K562 (cell line): ENCODE data around the gene NECTIN1. TPM values are rescaled to one million over a fixed set of nuclear protein-coding genes. Genes with fewer than 3 reads are reported as not detected.

Experiments used
- ATAC-seq: fragments of 200-7000 bp; cut with Tn5 transposase; 3 replicates; pipeline ENCODE4 v1.9.1; 2020; ENCODE audit warnings: moderate library complexity
- BruUV-seq: library from RNA; stranded (reverse); fragments of 400-500 nt; replicated peaks from 2 replicates; lab custom pipeline; 2021; lab: Mats Ljungman, UMichigan
- CTCF ChIA-PET: fragments of 300-600 bp; formaldehyde crosslinking; extraction: SDS; loops from one replicate; lab custom pipeline; 2021; ENCODE audit warnings: low intra/inter-chr PET ratio; lab: Yijun Ruan, JAX
- POLR2A ChIA-PET: fragments of 300-600, 350-650 bp; sonication (Branson Sonifier 250); formaldehyde crosslinking; extraction: SDS; loops from one replicate; lab custom pipeline; 2021; ENCODE audit warnings: antibody characterized with exemption, inconsistent platforms; lab: Yijun Ruan, JAX
- DNase-seq, 4 experiments: peaks; one replicate each; pipeline versions ENCODE4 v3.0.0 to v3.0.0-alpha.2; 2011 to 2018; ENCODE audit warnings: low spot score in 3 of 4, mixed read lengths in 3 of 4; ENCODE audit errors: extremely low read depth in 1 of 4
- FAIRE-seq: peaks from 2 replicates; lab custom pipeline; 2011; peaks lifted over from hg19 to GRCh38; lab: Jason Lieb, UNC
- H2AFZ ChIP-seq: 2 replicates; pipeline ENCODE4 v1.6.0; 2011; ENCODE audit warnings: low read depth, low read length, control low read depth, inconsistent platforms
- H3K27ac ChIP-seq: fragments of 200-600 bp; 3 replicates; pipeline ENCODE4 v1.8.0; 2011; ENCODE audit warnings: low read depth, mild to moderate bottlenecking, control low read depth, inconsistent platforms, low read length, moderate library complexity, mixed read lengths; ENCODE audit errors: extremely low read depth
- H3K27me3 ChIP-seq, 2 experiments: fragments of 300-600 bp in 1 of 2; 2 replicates in 1 of 2; 3 replicates in 1 of 2; pipeline versions ENCODE4 v1.6.0 to v1.8.0; 2011; ENCODE audit warnings: inconsistent platforms in 2 of 2, low read length in 2 of 2, mild to moderate bottlenecking in 1 of 2, mixed read lengths in 1 of 2, moderate library complexity in 1 of 2; ENCODE audit not compliant: control insufficient read depth in 2 of 2, insufficient read depth in 2 of 2
- H3K36me3 ChIP-seq: fragments of 300-600 bp; 3 replicates; pipeline ENCODE4 v1.8.0; 2011; ENCODE audit warnings: mild to moderate bottlenecking, low read length, inconsistent platforms; ENCODE audit not compliant: control insufficient read depth, insufficient read depth
- H3K4me1 ChIP-seq, 2 experiments: fragments of 200-600 bp in 1 of 2; replicated peaks in 1 of 2; 2 replicates in 1 of 2; 3 replicates in 1 of 2; pipeline versions ENCODE4 v1.5.1 to v1.8.0; 2011; ENCODE audit warnings: inconsistent platforms in 2 of 2, low read length in 2 of 2, mild to moderate bottlenecking in 1 of 2, mixed read lengths in 1 of 2, moderate library complexity in 1 of 2; ENCODE audit not compliant: control insufficient read depth in 2 of 2, insufficient read depth in 2 of 2
- H3K4me2 ChIP-seq: 2 replicates; pipeline ENCODE4 v1.6.1; 2011; ENCODE audit warnings: low read length, control low read depth, inconsistent platforms, mixed read lengths; ENCODE audit not compliant: insufficient read depth
- H3K4me3 ChIP-seq: fragments of 200-600 bp; sonication (generic), shearing (Covaris generic); 2 replicates; pipeline ENCODE4 v1.5.1; 2016; ENCODE audit warnings: control low read depth, inconsistent platforms
- H3K79me2 ChIP-seq: fragments of 200-600 bp; 3 replicates; pipeline ENCODE4 v1.8.0; 2011; ENCODE audit warnings: low read length, inconsistent platforms; ENCODE audit not compliant: control insufficient read depth, insufficient read depth
- H3K9ac ChIP-seq, 2 experiments: 2 replicates each; pipeline versions ENCODE4 v1.6.0 to v1.6.1; 2011; ENCODE audit warnings: low read depth in 2 of 2, low read length in 2 of 2, control low read depth in 1 of 2, inconsistent platforms in 1 of 2, mild to moderate bottlenecking in 1 of 2, mixed read lengths in 1 of 2; ENCODE audit not compliant: insufficient read depth in 1 of 2
- H3K9me1 ChIP-seq: one replicate; pipeline ENCODE4 v1.6.0; 2011; ENCODE audit warnings: inconsistent platforms, mild to moderate bottlenecking, low read length, moderate library complexity; ENCODE audit not compliant: control insufficient read depth, insufficient read depth
- H3K9me3 ChIP-seq: replicated peaks from 2 replicates; pipeline ENCODE4 v1.5.1; 2011; ENCODE audit warnings: low read depth, low read length, inconsistent platforms; ENCODE audit not compliant: control insufficient read depth, insufficient read depth
- H4K20me1 ChIP-seq: replicated peaks from 2 replicates; pipeline ENCODE4 v1.6.1; 2011; ENCODE audit warnings: low read length, inconsistent platforms, mixed read lengths; ENCODE audit not compliant: control insufficient read depth, insufficient read depth
- EGR1 ChIP-seq: fragments of 450-650 bp; conservative IDR thresholded peaks from 2 replicates; pipeline ENCODE4 v1.6.1; 2017; ENCODE audit warnings: mild to moderate bottlenecking
- FOXK2 ChIP-seq, 2 experiments: fragments of 450-650 bp; IDR thresholded peaks in 1 of 2; conservative IDR thresholded peaks in 1 of 2; 2 replicates each; pipeline ENCODE4 v1.6.1; 2016; ENCODE audit warnings: low read depth in 2 of 2, mild to moderate bottlenecking in 1 of 2
- GABPB2 ChIP-seq: fragments of 250-450 bp; sonication (Bioruptor Pico); conservative IDR thresholded peaks from 2 replicates; pipeline ENCODE4 v1.5.1; 2021; ENCODE audit warnings: mild to moderate bottlenecking
- GATAD2B ChIP-seq: fragments of 450-650 bp; IDR thresholded peaks from 2 replicates; pipeline ENCODE4 v1.6.1; 2017; ENCODE audit warnings: mild to moderate bottlenecking, borderline replicate concordance
- MYBL2 ChIP-seq, 2 experiments: fragments of 450-650 bp in 1 of 2; sonication (generic) in 1 of 2; formaldehyde crosslinking in 1 of 2; IDR thresholded peaks; 2 replicates each; pipeline versions ENCODE4 v1.6.1 to v1.8.1; 2017 to 2022; ENCODE audit warnings: borderline replicate concordance in 1 of 2, inconsistent platforms in 1 of 2, low read depth in 1 of 2, mild to moderate bottlenecking in 1 of 2, missing genetic modification reagents in 1 of 2, moderate library complexity in 1 of 2
- NFXL1 ChIP-seq: fragments of 450-650 bp; formaldehyde crosslinking; IDR thresholded peaks from 2 replicates; pipeline ENCODE4 v1.4.0; 2021; ENCODE audit warnings: mild to moderate bottlenecking
- SMAD3 ChIP-seq: fragments of 450-650 bp; formaldehyde crosslinking; conservative IDR thresholded peaks from 2 replicates; pipeline ENCODE4 v1.4.0; 2020; ENCODE audit warnings: mild to moderate bottlenecking
- SMAD4 ChIP-seq: fragments of 250-450 bp; sonication (Bioruptor Pico); conservative IDR thresholded peaks from 2 replicates; pipeline ENCODE4 v1.8.0; 2021; ENCODE audit warnings: inconsistent platforms, mild to moderate bottlenecking, moderate library complexity
- TCF7L2 ChIP-seq: fragments of 150-350 bp; IDR thresholded peaks from 2 replicates; pipeline ENCODE4 v1.6.1; 2016; ENCODE audit warnings: low read depth, mild to moderate bottlenecking, low read length, moderate library complexity
- U2AF1 ChIP-seq: fragments of 200-400 bp; formaldehyde crosslinking; optimal IDR thresholded peaks from 2 replicates; pipeline ENCODE3; 2017; ENCODE audit warnings: mild to moderate bottlenecking, low read depth, low read length, moderate library complexity
- ZNF184 ChIP-seq: sonication (generic); formaldehyde crosslinking; IDR thresholded peaks from 2 replicates; pipeline ENCODE4 v1.5.0; 2020; ENCODE audit warnings: missing genetic modification reagents
- WGBS: fragments of 100-300 bp; shearing (Covaris generic); methylation state at CpG from one replicate; pipeline ENCODE4 v1.1.6; 2016; ENCODE audit warnings: low coverage, mixed read lengths; ENCODE audit not compliant: insufficient coverage; ENCODE audit errors: missing lambda C conversion rate; 5-methylcytosine and 5-hydroxymethylcytosine counted together
- in situ Hi-C: fragments of 300-500 bp; cut with MboI; formaldehyde crosslinking; loops from 4 replicates; pipeline ENCODE4 v1.15.0; 2018; ENCODE audit warnings: inconsistent platforms, mixed read lengths
- intact Hi-C: fragments of 100-400 bp; cut with micrococcal nuclease; formaldehyde crosslinking; loops from 2 replicates; pipeline ENCODE4 v1.14.2; 2022
- polyA plus RNA-seq, 8 experiments: library from polyadenylated mRNA; depleted of rRNA in 4 of 8; stranded (reverse) in 5 of 8; unstranded in 3 of 8; fragments of >200 nt; fragmentation: Nextera tagmentation in 2 of 8; fragmentation: Illumina TruSeq in 1 of 8; extraction: Ambion mirVana in 2 of 8; extraction: Trizol in 1 of 8; gene quantifications; 2 replicates each; pipeline versions ENCODE4 v1.2.1 to v1.2.3, GENCODE V29; 2011 to 2014; ENCODE audit warnings: inconsistent platforms in 1 of 8, missing spikeins in 1 of 8
- total RNA-seq, 7 experiments: library from RNA; depleted of rRNA in 6 of 7; stranded (reverse); fragments of >200 nt in 6 of 7; fragmentation: Illumina TruSeq in 2 of 7; extraction: Trizol in 2 of 7; gene quantifications; 2 replicates each; pipeline versions ENCODE4 v1.2.1 to v1.2.3, GENCODE V29; 2011 to 2021; ENCODE audit warnings: low replicate concordance in 1 of 7
- TF ChIP-seq, protein P1 (sequence below): fragments of 200-800 bp; sonication (Bioruptor generic); IDR thresholded peaks from 2 replicates; pipeline ENCODE4 v1.6.1; 2016; ENCODE audit warnings: missing genetic modification characterization, missing compliant biosample characterization
- TF ChIP-seq, protein P2 (sequence below), 2 experiments: IDR thresholded peaks; 2 replicates each; pipeline ENCODE4 v1.6.1; 2012; ENCODE audit warnings: improper control_type of control experiment in 2 of 2, low read depth in 2 of 2, low read length in 2 of 2, borderline replicate concordance in 1 of 2

The NECTIN1 gene
- total and polyA plus RNA-seq, 9 of the 15 experiments (the other 6 are each of a cell fraction or from before 2014, with no cell fraction given): 0.09 to 0.53 (median 0.23) TPM; not detected in 2

DNA sequence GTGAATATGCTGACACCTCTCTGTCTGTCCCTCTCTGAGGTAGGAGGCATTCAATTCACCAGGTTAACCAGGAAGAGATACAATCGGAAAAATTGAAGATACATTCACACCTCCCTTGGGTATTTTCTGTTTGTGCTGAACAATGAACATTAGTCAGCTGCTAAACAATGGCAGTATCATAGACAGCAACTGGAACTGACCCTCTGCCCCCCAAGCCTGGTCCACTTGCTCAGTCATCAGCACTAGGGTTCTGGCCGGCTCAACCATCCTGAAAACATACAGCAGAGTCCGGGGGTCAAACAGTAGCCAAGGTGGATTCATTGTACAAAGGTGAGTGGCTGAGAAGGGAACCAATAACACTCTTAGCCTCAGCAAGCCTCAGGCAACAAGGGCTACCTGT, 4.0 kb downstream of the NECTIN1 start (continued):
- TF ChIP-seq, protein P1, sequence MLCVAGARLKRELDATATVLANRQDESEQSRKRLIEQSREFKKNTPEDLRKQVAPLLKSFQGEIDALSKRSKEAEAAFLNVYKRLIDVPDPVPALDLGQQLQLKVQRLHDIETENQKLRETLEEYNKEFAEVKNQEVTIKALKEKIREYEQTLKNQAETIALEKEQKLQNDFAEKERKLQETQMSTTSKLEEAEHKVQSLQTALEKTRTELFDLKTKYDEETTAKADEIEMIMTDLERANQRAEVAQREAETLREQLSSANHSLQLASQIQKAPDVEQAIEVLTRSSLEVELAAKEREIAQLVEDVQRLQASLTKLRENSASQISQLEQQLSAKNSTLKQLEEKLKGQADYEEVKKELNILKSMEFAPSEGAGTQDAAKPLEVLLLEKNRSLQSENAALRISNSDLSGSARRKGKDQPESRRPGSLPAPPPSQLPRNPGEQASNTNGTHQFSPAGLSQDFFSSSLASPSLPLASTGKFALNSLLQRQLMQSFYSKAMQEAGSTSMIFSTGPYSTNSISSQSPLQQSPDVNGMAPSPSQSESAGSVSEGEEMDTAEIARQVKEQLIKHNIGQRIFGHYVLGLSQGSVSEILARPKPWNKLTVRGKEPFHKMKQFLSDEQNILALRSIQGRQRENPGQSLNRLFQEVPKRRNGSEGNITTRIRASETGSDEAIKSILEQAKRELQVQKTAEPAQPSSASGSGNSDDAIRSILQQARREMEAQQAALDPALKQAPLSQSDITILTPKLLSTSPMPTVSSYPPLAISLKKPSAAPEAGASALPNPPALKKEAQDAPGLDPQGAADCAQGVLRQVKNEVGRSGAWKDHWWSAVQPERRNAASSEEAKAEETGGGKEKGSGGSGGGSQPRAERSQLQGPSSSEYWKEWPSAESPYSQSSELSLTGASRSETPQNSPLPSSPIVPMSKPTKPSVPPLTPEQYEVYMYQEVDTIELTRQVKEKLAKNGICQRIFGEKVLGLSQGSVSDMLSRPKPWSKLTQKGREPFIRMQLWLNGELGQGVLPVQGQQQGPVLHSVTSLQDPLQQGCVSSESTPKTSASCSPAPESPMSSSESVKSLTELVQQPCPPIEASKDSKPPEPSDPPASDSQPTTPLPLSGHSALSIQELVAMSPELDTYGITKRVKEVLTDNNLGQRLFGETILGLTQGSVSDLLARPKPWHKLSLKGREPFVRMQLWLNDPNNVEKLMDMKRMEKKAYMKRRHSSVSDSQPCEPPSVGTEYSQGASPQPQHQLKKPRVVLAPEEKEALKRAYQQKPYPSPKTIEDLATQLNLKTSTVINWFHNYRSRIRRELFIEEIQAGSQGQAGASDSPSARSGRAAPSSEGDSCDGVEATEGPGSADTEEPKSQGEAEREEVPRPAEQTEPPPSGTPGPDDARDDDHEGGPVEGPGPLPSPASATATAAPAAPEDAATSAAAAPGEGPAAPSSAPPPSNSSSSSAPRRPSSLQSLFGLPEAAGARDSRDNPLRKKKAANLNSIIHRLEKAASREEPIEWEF (CRISPR knock-in tag): no peak
- no peak for TF ChIP-seq GATAD2B
- no peak for TF ChIP-seq NFXL1
- TF ChIP-seq, all 486 proteins: peak for 0

DNA sequence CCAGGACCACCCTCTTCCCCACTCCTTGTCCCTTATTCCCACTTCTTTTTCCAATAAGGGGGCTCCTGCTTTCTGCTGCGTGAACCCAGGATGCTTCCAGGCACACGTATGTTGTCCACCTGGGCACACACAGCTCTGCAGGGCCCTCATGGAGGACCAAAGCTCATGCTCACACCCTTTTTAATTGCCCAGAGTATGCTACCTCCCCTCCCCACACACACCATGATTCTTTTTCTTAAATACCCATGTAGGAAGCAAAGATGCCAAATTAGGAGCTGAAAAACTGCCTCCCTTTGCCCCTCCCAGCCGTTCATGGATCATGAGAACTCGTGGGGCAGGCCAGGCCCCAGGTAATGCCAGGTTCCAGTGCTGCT, 5.1 kb downstream of the NECTIN1 start:
- Histone ChIP-seq H3K9me1 (no peaks in the 10 kb centered on the region), H3K4me3 (no peak overlapping the region), H3K9ac (no peak overlapping the region), H3K79me2 (no peaks in the 10 kb centered on the region), H3K27me3 (peaks cover 19 to 80% of the 10 kb centered on the region in 2 experiments; a peak in 4 of 5 replicates), H3K4me2 (no peak overlapping the region), H3K36me3 (no peaks in the 10 kb centered on the region), H2AFZ (no peak overlapping the region), H3K4me1 (peaks cover 0 to 17% of the 10 kb centered on the region in 2 experiments; a peak in 2 of 5 replicates), H4K20me1 (peaks cover 6% of the 10 kb centered on the region; the same call in 1 of the 2 replicates), H3K27ac (no peak overlapping the region), H3K9me3 (no peaks in the 10 kb centered on the region)
- no peak for FAIRE-seq
- whole genome bisulfite sequencing: 0% methylated on average over 4 of the region's 4 CpGs
- ChIA-PET CTCF (no interaction called here), POLR2A (interaction anchor here (1.0 kb wide), 1 partner anchor 14 kb away, joined by 3 read pairs; no protein-coding TSS in a partner anchor)
- in situ Hi-C loops: no loop called here
- intact Hi-C loops: no loop called here
- ATAC-seq: no peak
- no peak for DNase-seq
- BruUV-seq: no TSS peak
- TF ChIP-seq TCF7L2: no peak
- no peak for TF ChIP-seq U2AF1
- TF ChIP-seq FOXK2 (conservative IDR thresholded peaks at IDR 0.05 in 1 of 2, IDR thresholded peaks at IDR 0.05 in 1 of 2; ENCODE audit: low read depth in 2 of 2): no peak
- no peak for TF ChIP-seq SMAD4
- TF ChIP-seq, protein P2, sequence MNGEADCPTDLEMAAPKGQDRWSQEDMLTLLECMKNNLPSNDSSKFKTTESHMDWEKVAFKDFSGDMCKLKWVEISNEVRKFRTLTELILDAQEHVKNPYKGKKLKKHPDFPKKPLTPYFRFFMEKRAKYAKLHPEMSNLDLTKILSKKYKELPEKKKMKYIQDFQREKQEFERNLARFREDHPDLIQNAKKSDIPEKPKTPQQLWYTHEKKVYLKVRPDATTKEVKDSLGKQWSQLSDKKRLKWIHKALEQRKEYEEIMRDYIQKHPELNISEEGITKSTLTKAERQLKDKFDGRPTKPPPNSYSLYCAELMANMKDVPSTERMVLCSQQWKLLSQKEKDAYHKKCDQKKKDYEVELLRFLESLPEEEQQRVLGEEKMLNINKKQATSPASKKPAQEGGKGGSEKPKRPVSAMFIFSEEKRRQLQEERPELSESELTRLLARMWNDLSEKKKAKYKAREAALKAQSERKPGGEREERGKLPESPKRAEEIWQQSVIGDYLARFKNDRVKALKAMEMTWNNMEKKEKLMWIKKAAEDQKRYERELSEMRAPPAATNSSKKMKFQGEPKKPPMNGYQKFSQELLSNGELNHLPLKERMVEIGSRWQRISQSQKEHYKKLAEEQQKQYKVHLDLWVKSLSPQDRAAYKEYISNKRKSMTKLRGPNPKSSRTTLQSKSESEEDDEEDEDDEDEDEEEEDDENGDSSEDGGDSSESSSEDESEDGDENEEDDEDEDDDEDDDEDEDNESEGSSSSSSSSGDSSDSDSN (IDR thresholded peaks at IDR 0.05; ENCODE audit: borderline replicate concordance in 1 of 2, low read depth in 2 of 2, low read length in 2 of 2): no peak
- no peak for TF ChIP-seq EGR1
- no peak for TF ChIP-seq GABPB2 (CRISPR knock-in tag)
- TF ChIP-seq ZNF184 (CRISPR knock-in tag): no peak
- no peak for TF ChIP-seq SMAD3 (CRISPR knock-in tag)
- TF ChIP-seq MYBL2 (IDR thresholded peaks at IDR 0.05; ENCODE audit: low read depth): no peak
- no peak for TF ChIP-seq MYBL2 (CRISPR knock-in tag; IDR thresholded peaks at IDR 0.05; ENCODE audit: borderline replicate concordance)
